ENCODE results near the gene FLII.

- TF ChIP-seq CTCF (IDR thresholded peaks at IDR 0.05) (no peak), E2F4 (CRISPR knock-in tag; IDR thresholded peaks at IDR 0.05; ENCODE audit: borderline replicate concordance, low read depth) (no peak), FOXP1 (CRISPR knock-in tag; IDR thresholded peaks at IDR 0.05; ENCODE audit: borderline replicate concordance) (no peak), USF1 (CRISPR knock-in tag; IDR thresholded peaks at IDR 0.05) (no peak), ZNF281 (CRISPR knock-in tag; IDR thresholded peaks at IDR 0.05) (no peak), HMGXB4 (CRISPR knock-in tag; IDR thresholded peaks at IDR 0.05) (no peak), ZNF423 (CRISPR knock-in tag; IDR thresholded peaks at IDR 0.05) (no peak)
These were observed 30.9 kb downstream of the FLII start for GRCh38 chr17:18227635-18228034.

Data from WTC11 (cell line).